Measurements from ENCODE around the gene IRF5. TPM values are rescaled to one million over a fixed set of nuclear protein-coding genes. Genes with fewer than 3 reads are reported as not detected.

IRF5 gene
- total RNA-seq, 2 donors from 2014 or later: 26.5 to 43.4 TPM

DNA sequence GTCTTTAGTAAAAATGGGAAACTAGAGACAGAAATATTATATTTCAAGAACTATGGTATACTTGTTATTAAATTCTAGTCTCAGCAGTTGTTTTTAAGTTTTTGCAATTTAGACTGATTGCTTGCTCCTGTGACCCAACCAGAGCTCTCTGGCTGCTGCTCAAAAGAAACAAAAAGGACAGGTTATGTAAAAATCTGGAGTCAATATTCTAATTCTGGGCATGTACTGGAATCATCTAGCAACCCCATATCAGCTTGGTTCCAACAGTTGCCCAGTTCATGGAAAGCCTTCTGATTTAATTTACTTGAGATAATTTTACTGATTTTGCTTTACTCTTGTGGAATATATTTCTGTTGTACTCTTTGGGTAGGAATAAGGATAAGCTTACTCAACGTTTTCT is 37.5 kb upstream of the IRF5 start:
- no peak for ATAC-seq
- DNase-seq (ENCODE audit: low spot score): peak; percentile 5
- Mint-ChIP-seq H3K9me3 (no peaks in the 10 kb centered on the region), H3K36me3 (no peaks in the 10 kb centered on the region), H3K27me3 (peaks cover 5 to 18% of the 10 kb centered on the region in 2 donors), H3K4me1 (ENCODE audit: low read depth in 2 of 2) (peaks cover 0 to 4% of the 10 kb centered on the region in 2 donors), H3K4me3 (no peak overlapping the region), H3K27ac (no peak overlapping the region)

DNA sequence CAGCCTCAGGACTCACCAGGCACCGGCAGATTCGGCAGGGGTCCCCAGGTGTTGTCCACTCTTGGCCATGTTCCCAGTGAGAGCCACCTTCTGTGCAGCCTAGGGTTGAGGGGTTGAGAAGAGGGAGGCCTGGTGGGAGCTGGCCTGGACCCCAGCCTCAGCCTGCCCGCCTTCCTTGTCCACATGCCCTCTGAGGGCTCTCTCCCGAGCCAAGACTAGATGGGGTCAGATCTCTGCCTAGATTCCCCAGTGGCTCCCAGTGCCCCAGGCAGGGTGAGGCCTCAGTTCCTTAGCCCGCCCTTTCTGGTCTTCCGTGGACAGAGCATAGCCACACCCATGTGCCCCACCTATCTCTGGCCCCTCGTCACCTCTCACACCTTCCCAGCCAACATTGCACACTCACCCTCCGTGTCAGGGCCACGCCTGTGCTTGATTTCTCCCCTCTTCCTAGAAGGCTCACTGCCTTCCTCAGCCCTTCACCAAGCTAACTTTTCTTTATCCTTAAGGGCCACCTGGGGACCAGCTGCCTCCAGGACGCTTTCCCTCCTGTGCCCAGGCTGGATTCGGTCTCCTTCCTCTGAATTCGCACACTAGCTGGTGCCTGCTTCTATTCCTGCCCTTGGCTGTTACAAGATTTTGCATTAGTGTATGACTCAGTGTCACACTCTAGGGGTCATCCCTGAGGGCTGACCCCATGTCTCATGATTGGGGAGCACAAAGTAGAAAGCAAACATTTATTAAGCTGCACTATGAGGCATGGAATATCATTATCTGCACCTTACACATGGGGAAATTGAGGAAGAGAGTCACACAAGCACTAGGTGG is 34.8 kb upstream of the IRF5 start:
- Mint-ChIP-seq H3K4me3 (no peak overlapping the region), H3K27ac (no peak overlapping the region), H3K27me3 (peaks cover 17 to 22% of the 10 kb centered on the region in 2 donors), H3K36me3 (no peaks in the 10 kb centered on the region), H3K4me1 (ENCODE audit: low read depth in 2 of 2) (peaks cover 0 to 4% of the 10 kb centered on the region in 2 donors), H3K9me3 (no peaks in the 10 kb centered on the region)
- ATAC-seq: peak in 1 of 2 donors; percentile 34
- DNase-seq (ENCODE audit: low spot score): peak; percentile 34

- peaks cover 0 to 4% of the 10 kb centered on the region in 2 donors for H3K4me1 Mint-ChIP-seq (ENCODE audit: low read depth in 2 of 2)
- peak in 1 of 2 donors; percentile 10 for ATAC-seq
- no peak overlapping the region for H3K4me3 Mint-ChIP-seq
- H3K27ac Mint-ChIP-seq: no peak overlapping the region
- peak; percentile 56 for DNase-seq (ENCODE audit: low spot score)
- no peaks in the 10 kb centered on the region for H3K9me3 Mint-ChIP-seq
- H3K36me3 Mint-ChIP-seq: no peaks in the 10 kb centered on the region
- H3K27me3 Mint-ChIP-seq: peaks cover 21 to 22% of the 10 kb centered on the region in 2 donors
These were observed 33.9 kb upstream of the IRF5 start for GRCh38 chr7:128903621-128904361.

DNA sequence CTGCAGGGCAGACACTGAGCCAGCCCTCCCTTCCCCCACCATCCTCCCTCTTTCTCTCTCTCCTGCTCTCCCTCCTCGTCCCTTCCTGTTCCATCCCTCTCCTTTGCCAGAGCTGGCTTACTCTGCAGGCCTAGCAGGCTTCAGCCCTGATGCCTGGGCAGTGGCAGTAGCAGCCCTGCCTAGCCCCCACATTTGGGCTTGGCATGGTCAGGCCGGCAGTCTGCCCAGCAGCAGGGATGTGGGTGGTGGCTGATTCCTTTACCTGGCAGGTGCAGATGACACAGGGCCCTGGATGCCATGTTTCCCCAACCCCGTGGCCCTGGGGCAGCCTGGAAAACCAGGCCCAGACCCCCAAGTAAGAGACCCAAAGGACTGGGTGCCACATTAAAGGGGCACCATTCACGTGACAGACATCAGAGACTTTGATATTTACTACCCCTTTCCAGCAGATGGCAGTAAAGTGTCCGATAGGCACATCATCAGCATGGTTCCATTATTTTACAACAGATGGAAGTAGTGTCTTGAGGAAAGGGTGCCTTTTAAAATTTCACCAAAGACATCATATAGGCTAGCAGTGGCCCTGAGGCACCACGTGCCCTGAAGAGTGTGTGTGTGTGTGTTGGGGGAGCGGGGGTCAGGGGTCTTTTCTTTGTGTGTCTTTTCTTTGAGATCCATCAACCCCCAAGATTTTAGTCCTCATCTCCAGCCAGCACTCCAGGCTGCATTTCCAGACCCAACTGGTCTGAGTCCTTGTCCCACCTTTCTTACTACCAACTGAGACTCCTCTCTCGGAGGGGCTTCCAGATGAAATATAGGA is 33.1 kb upstream of the IRF5 start:
- H3K27me3 Mint-ChIP-seq: peaks cover 25 to 26% of the 10 kb centered on the region in 2 donors
- H3K4me3 Mint-ChIP-seq: no peak overlapping the region
- H3K9me3 Mint-ChIP-seq: no peaks in the 10 kb centered on the region
- DNase-seq (ENCODE audit: low spot score) (peak; percentile 57), ATAC-seq (peak; percentile 47 to 60)
- no peak overlapping the region for H3K27ac Mint-ChIP-seq
- H3K36me3 Mint-ChIP-seq: no peaks in the 10 kb centered on the region
- H3K4me1 Mint-ChIP-seq (ENCODE audit: low read depth in 2 of 2): peaks cover 0 to 4% of the 10 kb centered on the region in 2 donors

DNA sequence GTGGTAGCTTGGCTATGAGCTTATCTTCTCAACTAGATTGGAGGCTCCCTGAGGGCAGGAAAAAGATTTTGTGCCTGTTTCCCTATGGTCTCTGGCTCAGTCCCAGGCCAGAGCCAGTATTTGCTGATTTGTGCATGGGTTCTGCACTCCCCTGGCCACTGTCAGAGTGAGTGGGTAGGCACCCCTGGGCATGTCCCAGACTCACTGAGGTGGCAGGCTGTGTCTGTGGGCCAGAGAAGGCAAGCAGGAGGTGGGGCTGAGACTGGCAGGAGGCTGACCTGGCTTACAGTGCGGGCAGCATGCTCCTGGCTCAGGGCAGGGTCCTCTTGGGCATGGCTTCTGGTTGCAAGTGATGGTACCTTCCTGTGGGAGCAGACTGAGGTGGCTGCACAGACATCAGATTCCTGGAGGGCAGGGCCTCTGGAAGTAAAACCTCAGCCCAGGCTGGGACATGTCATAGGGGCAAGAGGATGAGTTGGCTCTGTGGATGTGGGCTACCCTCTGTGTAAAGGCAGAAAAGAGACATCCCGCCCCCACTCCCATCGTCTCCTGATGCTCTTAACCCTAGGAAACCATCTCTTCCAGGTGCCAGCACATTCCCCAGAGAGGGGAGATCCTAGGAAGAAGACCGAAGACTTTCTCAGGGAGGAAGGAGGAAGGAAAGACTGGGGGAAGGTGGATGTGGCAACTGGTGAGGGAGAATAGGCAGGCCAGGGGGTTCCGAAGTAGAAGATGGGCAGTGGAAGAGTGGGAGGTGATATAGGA is 31.5 kb upstream of the IRF5 start:
- H3K36me3 Mint-ChIP-seq: no peaks in the 10 kb centered on the region
- H3K27me3 Mint-ChIP-seq: peaks cover 35 to 36% of the 10 kb centered on the region in 2 donors

DNA sequence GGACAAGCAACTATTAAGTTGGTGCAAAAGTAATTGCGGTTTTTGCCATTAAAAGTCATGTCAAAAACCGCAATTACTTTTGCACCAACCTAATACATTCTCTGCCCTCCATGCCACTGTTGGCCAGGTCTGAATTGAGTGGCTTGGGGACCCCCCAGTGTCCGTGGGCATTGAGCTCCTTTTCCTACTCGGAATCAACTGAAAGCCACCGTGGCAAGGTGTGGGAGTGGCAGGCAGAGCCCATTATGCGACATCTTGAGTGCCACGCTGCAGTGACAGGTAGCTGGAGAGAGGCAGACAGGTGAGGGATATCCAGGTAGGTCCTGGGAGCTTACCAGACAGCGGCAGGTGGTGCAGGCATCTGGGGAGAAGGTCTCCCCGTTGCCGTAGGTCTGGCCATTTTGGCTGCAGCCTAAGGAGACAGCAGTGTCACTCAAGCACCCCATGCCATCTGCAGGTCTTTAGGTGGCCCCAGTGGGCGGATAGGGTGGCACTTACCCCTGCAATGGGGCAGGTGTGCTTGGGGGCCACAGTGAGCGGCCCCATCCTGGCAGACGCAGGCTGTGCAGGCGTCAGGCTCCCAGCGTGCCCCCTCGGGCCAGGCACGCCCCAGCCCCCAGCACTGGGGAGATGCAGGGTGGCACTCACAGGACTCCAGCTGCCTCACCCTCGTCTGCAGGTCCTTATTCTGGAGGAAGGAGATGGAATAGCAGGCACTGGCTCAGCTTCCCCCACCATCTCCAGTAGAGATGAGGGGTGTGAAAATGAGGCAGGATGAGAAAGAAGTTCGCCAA is 30.8 kb upstream of the IRF5 start:
- Mint-ChIP-seq H3K9me3 (no peaks in the 10 kb centered on the region), H3K4me3 (no peak overlapping the region), H3K4me1 (ENCODE audit: low read depth in 2 of 2) (peaks cover 0 to 4% of the 10 kb centered on the region in 2 donors), H3K36me3 (no peaks in the 10 kb centered on the region), H3K27ac (no peak overlapping the region), H3K27me3 (peaks cover 34 to 37% of the 10 kb centered on the region in 2 donors)
- ATAC-seq (no peak), DNase-seq (ENCODE audit: low spot score) (no peak)

More for the DNA sequence above, 31.5 kb upstream of the IRF5 start:
- Mint-ChIP-seq H3K9me3 (no peaks in the 10 kb centered on the region), H3K4me1 (ENCODE audit: low read depth in 2 of 2) (peaks cover 0 to 4% of the 10 kb centered on the region in 2 donors), H3K4me3 (no peak overlapping the region), H3K27ac (no peak overlapping the region)
- DNase-seq (ENCODE audit: low spot score): no peak
- no peak for ATAC-seq

GRCh38 chr7:128908750-128909624 is 28.7 kb upstream of the IRF5 start:
- Mint-ChIP-seq H3K27me3 (peaks cover 35 to 40% of the 10 kb centered on the region in 2 donors), H3K4me3 (no peak overlapping the region), H3K9me3 (no peaks in the 10 kb centered on the region), H3K36me3 (no peaks in the 10 kb centered on the region), H3K4me1 (ENCODE audit: low read depth in 2 of 2) (peaks cover 0 to 4% of the 10 kb centered on the region in 2 donors), H3K27ac (no peak overlapping the region)
- ATAC-seq: no peak
- DNase-seq (ENCODE audit: low spot score): peak; percentile 39

- Mint-ChIP-seq H3K36me3 (no peaks in the 10 kb centered on the region), H3K27me3 (peaks cover 38 to 46% of the 10 kb centered on the region in 2 donors), H3K4me1 (ENCODE audit: low read depth in 2 of 2) (peaks cover 0 to 3% of the 10 kb centered on the region in 2 donors), H3K4me3 (no peak overlapping the region), H3K9me3 (no peaks in the 10 kb centered on the region), H3K27ac (no peak overlapping the region)
- no peak for DNase-seq (ENCODE audit: low spot score)
- no peak for ATAC-seq
These were observed 27.8 kb upstream of the IRF5 start for GRCh38 chr7:128909625-128910568.

GRCh38 chr7:128910569-128910945 is 27.2 kb upstream of the IRF5 start, which contains the start of gene KCP:
Gene KCP (minus strand): TSS chr7:128910709. CDS start chr7:128910676, 33 bp downstream.
- Mint-ChIP-seq H3K4me1 (ENCODE audit: low read depth in 2 of 2) (peaks cover 5 to 7% of the 10 kb centered on the region in 2 donors), H3K27ac (no peak within 1 kb of the TSS), H3K9me3 (no peaks in the 10 kb centered on the region), H3K4me3 (no peak within 1 kb of the TSS), H3K27me3 (peaks cover 39 to 52% of the 10 kb centered on the region in 2 donors), H3K36me3 (no peaks in the 10 kb centered on the region)
- DNase-seq (ENCODE audit: low spot score) (no peak), ATAC-seq (no peak)

DNA sequence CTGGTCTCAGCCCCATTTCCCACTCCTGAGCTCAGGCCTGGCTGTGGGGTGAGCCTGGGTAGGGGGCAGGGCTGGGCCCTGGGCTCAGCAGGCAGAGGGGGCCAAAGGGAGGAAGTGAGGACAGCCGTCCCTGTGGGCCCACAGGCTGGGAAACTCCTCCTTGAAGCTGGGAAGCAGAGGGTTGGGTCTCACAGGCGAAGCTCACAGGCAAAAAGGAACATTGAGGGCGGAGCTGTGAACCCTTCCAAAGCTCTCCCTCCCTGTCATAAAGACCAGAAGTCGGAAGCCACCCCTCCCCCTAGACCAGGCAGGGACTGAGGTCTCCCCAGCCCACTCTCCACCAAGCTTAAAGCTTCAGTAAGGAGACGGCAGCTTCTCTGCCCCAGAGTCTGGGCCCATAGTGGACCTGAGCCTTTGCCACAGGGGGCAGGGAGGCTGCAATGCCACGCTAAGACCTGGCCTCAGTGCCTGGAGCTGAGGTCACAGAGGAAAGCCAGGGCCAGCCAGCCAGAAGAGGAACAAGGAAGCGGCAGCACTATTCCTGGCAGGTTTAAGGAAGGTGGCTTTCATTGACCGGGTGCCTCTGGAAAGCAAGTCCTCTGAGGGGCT is 26.2 kb upstream of the IRF5 start:
- no peaks in the 10 kb centered on the region for H3K36me3 Mint-ChIP-seq
- H3K27ac Mint-ChIP-seq: no peak overlapping the region
- DNase-seq (ENCODE audit: low spot score) (no peak), ATAC-seq (no peak)
- H3K9me3 Mint-ChIP-seq: no peaks in the 10 kb centered on the region
- H3K27me3 Mint-ChIP-seq: peaks cover 41 to 49% of the 10 kb centered on the region in 2 donors
- no peak overlapping the region for H3K4me3 Mint-ChIP-seq
- H3K4me1 Mint-ChIP-seq (ENCODE audit: low read depth in 2 of 2): peaks cover 5 to 8% of the 10 kb centered on the region in 2 donors

Data from natural killer cell treated with Interleukin-12 subunit alpha and Interleukin-12 subunit beta and Interleukin-15 and Interleukin-18, amount 100 ng/mL, for 72 hours (primary cell).